ENCODE data around the gene GLUD2. TPM values are rescaled to one million over a fixed set of nuclear protein-coding genes. Genes with fewer than 3 reads are reported as not detected.

GLUD2 gene
- total RNA-seq, 1 experiment from 2014 or later: 0.22 TPM

GRCh38 chrX:121064579-121064978 is 17.2 kb downstream of the GLUD2 start:
- no peak for ATAC-seq
- no peak for DNase-seq (ENCODE audit: low read depth, low spot score)
- H3K4me1 ChIP-seq (ENCODE audit: control insufficient read depth in 1 of 2, insufficient read depth in 2 of 2, low read length in 2 of 2): no peaks in the 10 kb centered on the region
- no peaks in the 10 kb centered on the region for H3K79me2 ChIP-seq (ENCODE audit: insufficient read depth, low read length)
- no peak overlapping the region for H3K4me2 ChIP-seq (ENCODE audit: low read length)
- no peaks in the 10 kb centered on the region for H3K9me3 ChIP-seq (ENCODE audit: control insufficient read depth in 1 of 2, insufficient read depth in 1 of 2, low read depth in 1 of 2, low read length in 2 of 2)
- ChIA-PET CTCF (no interaction called here), POLR2A (no interaction called here), RAD21 (ENCODE audit: low non-redundant PET in 1 of 2, low total read pairs in 2 of 2, uncharacterized antibody in 2 of 2, unreplicated experiment in 2 of 2) (no interaction called here)
- no peak overlapping the region for H3K4me3 ChIP-seq (replicated peaks in 1 of 2; ENCODE audit: low read depth in 1 of 2, low read length in 2 of 2)
- no peak overlapping the region for H2AFZ ChIP-seq (ENCODE audit: low read depth, low read length, poor library complexity, severe bottlenecking)
- H4K20me1 ChIP-seq (ENCODE audit: insufficient read depth): no peaks in the 10 kb centered on the region
- H3K9ac ChIP-seq (ENCODE audit: low read length): no peak overlapping the region
- H3K36me3 ChIP-seq (ENCODE audit: control insufficient read depth in 1 of 2, insufficient read depth in 2 of 2, low read length in 2 of 2): no peaks in the 10 kb centered on the region
- H3K9me2 ChIP-seq (ENCODE audit: insufficient read depth): no peaks in the 10 kb centered on the region
- H3K27me3 ChIP-seq (ENCODE audit: insufficient read depth, low read length): no peaks in the 10 kb centered on the region
- H3K27ac ChIP-seq (ENCODE audit: low read depth, low read length): no peak overlapping the region
- BruUV-seq (replicated peaks): no TSS peak
- no peak for TF ChIP-seq SP1 (IDR thresholded peaks at IDR 0.05; ENCODE audit: low read depth)
- TF ChIP-seq EZH2 (IDR thresholded peaks at IDR 0.05): no peak
- no peak for TF ChIP-seq REST (IDR thresholded peaks at IDR 0.05; ENCODE audit: low read depth)
- no peak for TF ChIP-seq SIN3A (IDR thresholded peaks at IDR 0.05; ENCODE audit: low read depth)
- no peak for TF ChIP-seq TCF7L2 (IDR thresholded peaks at IDR 0.05; ENCODE audit: borderline replicate concordance, extremely low read depth, insufficient read depth, insufficient read length)
- TF ChIP-seq ZFX (IDR thresholded peaks at IDR 0.05): no peak
- no peak for TF ChIP-seq YY1 (IDR thresholded peaks at IDR 0.05; ENCODE audit: extremely low read depth, insufficient replicate concordance, low read depth, low read length)
- no peak for TF ChIP-seq JUND (IDR thresholded peaks at IDR 0.05)
- no peak for TF ChIP-seq CEBPB (IDR thresholded peaks at IDR 0.05; ENCODE audit: low read depth)
- no peak for TF ChIP-seq FOSL1 (IDR thresholded peaks at IDR 0.05; ENCODE audit: low read depth)
- TF ChIP-seq RAD21 (IDR thresholded peaks at IDR 0.05; ENCODE audit: low read depth): no peak
- no peak for TF ChIP-seq POLR2AphosphoS5 (IDR thresholded peaks at IDR 0.05; ENCODE audit: low read depth, low read length)
- no peak for TF ChIP-seq ZNF274 (IDR thresholded peaks at IDR 0.05; ENCODE audit: low read depth, low read length)
- TF ChIP-seq CBX3 (IDR thresholded peaks at IDR 0.05; ENCODE audit: low read depth): no peak
- TF ChIP-seq ZBTB33 (IDR thresholded peaks at IDR 0.05; ENCODE audit: extremely low read depth, insufficient replicate concordance, low read length): no peak
- no peak for TF ChIP-seq ELF1 (IDR thresholded peaks at IDR 0.05; ENCODE audit: borderline replicate concordance, low read depth)
- no peak for TF ChIP-seq SRF (IDR thresholded peaks at IDR 0.05; ENCODE audit: low read depth)
- no peak for TF ChIP-seq ATF3 (IDR thresholded peaks at IDR 0.05)
- TF ChIP-seq CTCF (IDR thresholded peaks at IDR 0.05 in 2 of 3, conservative IDR thresholded peaks at IDR 0.05 in 1 of 3; ENCODE audit: borderline replicate concordance in 1 of 3, insufficient read depth in 1 of 3, low read depth in 2 of 3, low read length in 2 of 3): no peak
- TF ChIP-seq POLR2A (IDR thresholded peaks at IDR 0.05; ENCODE audit: borderline replicate concordance, extremely low read depth, insufficient read depth, insufficient read length): no peak
- intact Hi-C loops (cut with micrococcal nuclease): no loop called here
